ENCODE measurements around the gene VWDE.

DNA sequence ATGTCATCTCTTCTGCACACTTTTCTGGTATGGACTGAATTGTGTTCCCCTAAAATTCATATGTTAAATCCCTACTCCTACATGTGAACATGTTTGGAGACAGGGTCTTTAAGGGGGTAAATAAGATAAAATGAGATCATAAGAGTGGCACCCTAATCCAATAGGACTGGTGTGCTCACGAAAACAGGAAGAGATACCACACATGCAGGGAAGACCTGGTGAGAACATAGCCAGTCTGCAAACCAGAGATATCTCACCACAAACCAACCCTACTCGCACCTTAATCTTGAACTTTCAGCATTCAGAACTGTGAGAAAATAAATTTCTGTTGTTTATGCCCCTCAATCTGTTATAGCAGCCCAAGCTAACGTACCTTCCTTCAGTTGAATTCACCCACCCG, 51.8 kb downstream of the VWDE start:
- TF ChIP-seq POLR2A (IDR thresholded peaks at IDR 0.05; ENCODE audit: low read depth, low read length): no peak
- TF ChIP-seq, protein P1, sequence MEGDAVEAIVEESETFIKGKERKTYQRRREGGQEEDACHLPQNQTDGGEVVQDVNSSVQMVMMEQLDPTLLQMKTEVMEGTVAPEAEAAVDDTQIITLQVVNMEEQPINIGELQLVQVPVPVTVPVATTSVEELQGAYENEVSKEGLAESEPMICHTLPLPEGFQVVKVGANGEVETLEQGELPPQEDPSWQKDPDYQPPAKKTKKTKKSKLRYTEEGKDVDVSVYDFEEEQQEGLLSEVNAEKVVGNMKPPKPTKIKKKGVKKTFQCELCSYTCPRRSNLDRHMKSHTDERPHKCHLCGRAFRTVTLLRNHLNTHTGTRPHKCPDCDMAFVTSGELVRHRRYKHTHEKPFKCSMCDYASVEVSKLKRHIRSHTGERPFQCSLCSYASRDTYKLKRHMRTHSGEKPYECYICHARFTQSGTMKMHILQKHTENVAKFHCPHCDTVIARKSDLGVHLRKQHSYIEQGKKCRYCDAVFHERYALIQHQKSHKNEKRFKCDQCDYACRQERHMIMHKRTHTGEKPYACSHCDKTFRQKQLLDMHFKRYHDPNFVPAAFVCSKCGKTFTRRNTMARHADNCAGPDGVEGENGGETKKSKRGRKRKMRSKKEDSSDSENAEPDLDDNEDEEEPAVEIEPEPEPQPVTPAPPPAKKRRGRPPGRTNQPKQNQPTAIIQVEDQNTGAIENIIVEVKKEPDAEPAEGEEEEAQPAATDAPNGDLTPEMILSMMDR (IDR thresholded peaks at IDR 0.05; ENCODE audit: extremely low read depth in 1 of 2, insufficient read depth in 1 of 2, low read depth in 1 of 2, low read length in 2 of 2): no peak
- TF ChIP-seq GATA2 (IDR thresholded peaks at IDR 0.05; ENCODE audit: insufficient read depth, insufficient read length, low read depth, low read length): no peak
- TF ChIP-seq, protein P2, sequence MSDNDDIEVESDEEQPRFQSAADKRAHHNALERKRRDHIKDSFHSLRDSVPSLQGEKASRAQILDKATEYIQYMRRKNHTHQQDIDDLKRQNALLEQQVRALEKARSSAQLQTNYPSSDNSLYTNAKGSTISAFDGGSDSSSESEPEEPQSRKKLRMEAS (IDR thresholded peaks at IDR 0.05; ENCODE audit: insufficient read depth, insufficient read length): no peak
- no peak for TF ChIP-seq POLR2AphosphoS5 (IDR thresholded peaks at IDR 0.05; ENCODE audit: insufficient read depth, low read depth, low read length)
- TF ChIP-seq JUN (IDR thresholded peaks at IDR 0.05; ENCODE audit: borderline replicate concordance, insufficient read depth, insufficient read length, low read depth): no peak
- no peak for TF ChIP-seq FOS (IDR thresholded peaks at IDR 0.05; ENCODE audit: borderline replicate concordance, insufficient read depth, low read length)
- TF ChIP-seq MYC (IDR thresholded peaks at IDR 0.05; ENCODE audit: low read depth, low read length): no peak
